ENCODE data around the gene CORO2A.
"Not testable (repeated sequence)": the region's sequence is repeated elsewhere in the genome, so short reads cannot be mapped to it uniquely, and the experiment has no call there.

CORO2A gene

DNA sequence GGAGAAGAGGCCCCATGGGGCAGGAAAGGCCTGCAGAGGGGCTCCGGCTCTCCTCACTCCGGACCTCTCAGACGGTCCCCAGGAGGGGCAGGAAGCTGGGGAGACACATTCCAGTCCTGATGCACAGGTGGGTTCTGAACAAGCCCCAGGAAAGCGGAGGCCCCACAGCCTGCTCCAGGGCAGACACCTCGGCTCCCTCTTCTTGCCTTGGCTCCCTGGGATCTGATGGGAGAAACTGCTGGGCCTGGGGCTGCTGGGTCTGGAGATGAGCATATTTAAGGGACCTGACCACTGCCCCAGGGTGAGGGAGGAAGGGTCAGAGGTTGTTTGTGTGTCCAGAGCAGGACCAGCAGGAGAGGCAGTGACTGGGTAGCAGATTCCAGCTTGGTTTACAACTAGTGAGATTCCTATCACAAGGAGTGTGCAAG, 1.2 kb downstream of the CORO2A start:
- DNase-seq (ENCODE audit: low read depth, low spot score) = no peak

- no peak for DNase-seq (ENCODE audit: low read depth, low spot score)
Observed at GRCh38 chr9:98190757-98191105, 1.7 kb downstream of the CORO2A start.

DNA sequence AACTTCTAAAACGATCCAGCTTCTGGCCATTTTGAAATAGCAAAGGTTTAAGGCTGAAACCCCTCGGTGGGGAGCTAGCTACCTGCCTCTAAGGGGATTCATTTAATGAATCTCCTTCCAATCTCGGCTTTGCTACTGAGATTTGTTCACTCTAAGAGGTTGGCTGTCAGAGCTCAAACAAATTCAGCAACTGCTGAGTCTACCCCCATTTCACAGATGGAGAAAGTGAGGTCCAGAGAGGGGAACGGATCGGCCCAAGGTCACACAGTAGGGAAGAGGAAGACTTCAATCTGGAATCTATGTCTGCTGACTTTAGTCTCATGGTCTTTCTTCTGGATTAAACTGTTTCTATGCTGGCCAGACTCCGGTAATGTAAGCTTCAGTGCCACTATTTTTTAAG, 3.0 kb downstream of the CORO2A start:
- DNase-seq (ENCODE audit: low read depth, low spot score) = no peak

DNA sequence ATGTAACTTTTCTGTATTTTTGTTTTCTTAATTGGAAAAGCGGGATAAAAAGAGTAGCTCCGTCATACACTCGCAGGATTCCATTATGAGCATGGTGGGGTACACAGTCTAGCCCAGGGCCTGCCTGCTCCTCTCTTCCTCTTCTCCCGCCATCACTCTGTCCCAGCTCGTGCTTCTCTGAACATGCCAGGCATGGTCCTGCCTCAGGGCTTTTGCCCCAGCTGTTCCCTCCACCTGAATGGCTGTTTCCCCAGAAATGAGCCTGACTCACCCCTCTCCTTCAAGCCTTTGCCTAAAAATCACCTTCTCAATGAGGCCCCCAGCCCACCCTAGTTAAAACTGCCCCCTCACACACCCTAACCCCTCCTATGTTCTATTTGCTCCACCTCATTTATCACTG, 4.5 kb downstream of the CORO2A start:
- no peak for DNase-seq (ENCODE audit: low read depth, low spot score)

- no peak for DNase-seq (ENCODE audit: low read depth, low spot score)
Observed at GRCh38 chr9:98186236-98186635, 6.2 kb downstream of the CORO2A start.

GRCh38 chr9:98185611-98186171, 6.7 kb downstream of the CORO2A start:
- DNase-seq (ENCODE audit: low read depth, low spot score) = no peak

DNA sequence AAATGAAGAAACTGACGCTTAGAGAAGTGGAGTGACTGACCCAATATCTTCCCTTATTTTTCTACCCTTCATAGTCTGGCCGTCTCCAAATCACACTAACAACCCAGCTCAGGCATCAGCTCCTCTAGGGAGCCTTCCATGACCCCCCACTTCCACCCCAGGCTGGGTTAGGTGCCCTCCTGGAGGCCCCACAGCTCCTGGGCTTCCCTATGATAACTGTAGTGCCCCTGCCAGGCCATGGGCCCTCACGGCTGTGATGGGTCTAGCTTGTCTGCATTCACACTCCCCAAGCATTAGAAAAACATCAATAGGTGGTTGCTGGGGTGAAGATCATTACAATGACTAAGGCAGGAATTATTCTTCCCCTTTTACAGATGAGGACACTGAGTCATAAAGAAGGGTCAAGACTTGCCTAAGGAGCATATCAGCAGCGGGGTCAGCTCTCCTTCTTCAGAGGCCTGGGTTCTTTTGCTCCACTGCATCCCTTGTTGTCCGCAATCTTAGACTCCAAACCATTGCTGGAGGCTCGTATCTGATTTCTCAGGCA, 7.3 kb downstream of the CORO2A start:
- no peak for DNase-seq (ENCODE audit: low read depth, low spot score)

GRCh38 chr9:98184326-98184725, 8.1 kb downstream of the CORO2A start:
- DNase-seq (ENCODE audit: low read depth, low spot score) = no peak

DNA sequence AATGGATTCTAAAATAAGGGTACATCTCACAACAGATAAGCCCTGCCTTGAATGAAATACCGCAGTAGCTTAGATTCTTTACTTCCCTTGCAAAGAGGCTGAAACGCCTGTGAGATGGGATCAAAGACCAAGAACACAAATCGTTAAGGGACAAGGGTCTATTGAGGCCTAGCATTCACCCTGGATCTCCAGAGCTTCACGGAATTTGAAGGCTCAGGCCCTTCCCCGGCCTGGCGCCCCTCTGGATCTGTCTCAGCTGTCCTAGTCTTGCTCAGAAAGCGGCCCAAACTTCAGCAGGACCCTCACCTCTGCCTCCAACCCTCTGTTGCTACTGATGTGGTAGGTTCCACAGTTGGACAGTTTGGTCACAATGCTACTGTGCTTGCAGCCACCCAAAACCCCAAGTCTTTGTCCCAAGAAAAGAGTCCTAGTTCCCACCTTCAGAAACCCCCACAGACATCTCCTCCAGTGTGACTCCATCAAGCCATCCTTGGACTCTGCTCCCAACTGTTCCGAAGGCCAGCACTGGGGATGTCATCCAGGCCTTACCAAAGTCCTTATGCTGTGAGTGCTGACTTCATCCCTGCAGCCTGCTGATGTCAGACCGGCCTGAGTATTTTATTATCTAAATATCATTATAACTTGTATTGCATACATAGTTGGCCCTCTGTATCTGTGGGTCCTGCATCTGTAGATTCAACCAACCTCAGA, 9.4 kb downstream of the CORO2A start:
- no peak for DNase-seq (ENCODE audit: low read depth, low spot score)

GRCh38 chr9:98182069-98182820, 10.2 kb downstream of the CORO2A start:
- DNase-seq (ENCODE audit: low read depth, low spot score) = no peak

GRCh38 chr9:98181746-98182068, 10.7 kb downstream of the CORO2A start:
- DNase-seq (ENCODE audit: low read depth, low spot score) = no peak

- DNase-seq (ENCODE audit: low read depth, low spot score) = no peak
Observed at GRCh38 chr9:98180996-98181395, 11.4 kb downstream of the CORO2A start.

DNA sequence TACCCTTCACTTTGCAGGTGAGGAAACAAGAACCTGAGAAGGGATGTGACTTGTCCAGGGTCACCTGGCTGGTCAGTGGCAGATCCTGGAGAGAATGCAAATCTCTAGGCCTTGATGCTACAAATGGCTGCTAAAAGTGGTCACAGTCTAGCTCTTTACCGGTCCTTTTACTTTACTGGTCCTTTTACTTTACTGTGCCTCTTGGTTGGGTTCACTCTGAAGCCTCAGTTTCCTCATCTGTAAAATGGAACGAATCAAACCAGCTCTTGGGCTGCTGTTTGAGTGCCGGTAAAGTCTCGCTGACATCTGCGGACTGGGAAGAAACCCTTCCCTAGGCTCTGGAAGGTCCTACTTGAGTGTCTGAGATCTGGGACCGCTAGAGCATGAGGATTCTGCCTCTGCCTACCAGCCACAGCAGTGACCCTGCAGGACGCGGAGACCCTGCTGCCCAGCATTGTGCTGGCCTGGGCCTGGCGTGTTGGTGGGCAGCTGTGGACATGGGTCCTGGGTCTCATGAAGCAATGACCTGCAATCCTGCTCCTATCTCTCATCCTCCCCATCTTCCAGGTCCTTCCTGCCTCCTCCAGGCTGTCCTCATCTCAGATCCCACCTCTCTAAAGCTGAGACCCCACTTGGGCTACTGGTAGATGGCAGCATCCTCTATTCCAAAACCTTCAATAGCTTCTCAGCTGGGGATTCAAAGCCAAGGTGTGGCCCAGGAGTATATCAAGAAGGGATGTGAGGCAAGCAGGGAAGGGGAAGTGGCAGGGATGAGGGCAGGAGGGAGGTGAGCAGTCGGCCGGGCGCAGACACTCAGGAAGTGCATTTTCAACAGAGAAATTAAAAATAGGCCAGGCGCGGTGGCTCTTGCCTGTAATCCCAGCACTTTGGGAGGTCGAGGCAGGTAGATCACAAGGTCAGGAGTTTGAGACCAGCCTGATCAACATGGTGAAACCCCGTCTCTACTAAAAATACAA, 13.3 kb downstream of the CORO2A start:
- DNase-seq (ENCODE audit: low read depth, low spot score) = no peak

DNA sequence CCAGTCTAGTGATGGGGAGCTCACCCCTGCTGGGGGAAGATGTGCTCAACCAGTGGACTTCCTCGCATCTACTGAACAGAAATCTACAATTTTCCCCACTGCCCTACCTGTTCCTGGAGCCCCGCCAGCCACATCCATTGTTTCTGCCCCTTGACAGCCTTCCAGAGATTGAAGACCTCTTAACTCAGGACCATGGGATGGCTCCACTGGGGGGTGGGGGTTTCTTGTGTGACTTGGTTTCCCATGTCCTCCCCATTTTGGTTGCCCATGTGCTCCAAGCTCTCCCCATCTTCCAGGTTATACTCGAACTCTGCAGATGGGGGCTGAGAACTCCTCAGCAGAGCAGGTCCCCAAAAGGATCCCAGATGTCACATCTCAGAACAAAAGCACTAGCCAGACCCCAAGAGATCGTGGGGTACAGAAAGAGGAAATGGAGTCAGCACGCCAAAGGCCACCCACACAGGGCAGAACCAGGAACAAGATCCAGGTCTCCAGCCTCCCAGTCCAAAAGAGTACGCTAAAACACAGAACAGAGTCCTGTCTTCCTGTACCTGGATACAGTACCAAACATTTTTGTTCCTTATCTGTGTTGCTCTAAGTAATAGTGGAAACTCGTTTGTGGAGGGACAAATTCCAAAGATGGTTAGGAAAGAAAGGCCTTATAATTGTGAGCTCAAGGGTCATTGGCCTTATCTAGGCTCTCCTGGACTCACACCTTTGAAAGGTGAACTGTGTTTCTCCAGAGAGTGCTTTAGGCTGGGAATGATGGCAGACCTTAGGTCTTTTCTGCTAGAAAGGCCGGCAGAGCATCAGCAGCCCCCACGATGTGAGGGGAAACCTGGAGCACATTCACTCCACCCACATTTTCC, 15.8 kb downstream of the CORO2A start:
- DNase-seq (ENCODE audit: low read depth, low spot score) = no peak

GRCh38 chr9:98175762-98176161, 16.7 kb downstream of the CORO2A start:
- no peak for DNase-seq (ENCODE audit: low read depth, low spot score)

DNA sequence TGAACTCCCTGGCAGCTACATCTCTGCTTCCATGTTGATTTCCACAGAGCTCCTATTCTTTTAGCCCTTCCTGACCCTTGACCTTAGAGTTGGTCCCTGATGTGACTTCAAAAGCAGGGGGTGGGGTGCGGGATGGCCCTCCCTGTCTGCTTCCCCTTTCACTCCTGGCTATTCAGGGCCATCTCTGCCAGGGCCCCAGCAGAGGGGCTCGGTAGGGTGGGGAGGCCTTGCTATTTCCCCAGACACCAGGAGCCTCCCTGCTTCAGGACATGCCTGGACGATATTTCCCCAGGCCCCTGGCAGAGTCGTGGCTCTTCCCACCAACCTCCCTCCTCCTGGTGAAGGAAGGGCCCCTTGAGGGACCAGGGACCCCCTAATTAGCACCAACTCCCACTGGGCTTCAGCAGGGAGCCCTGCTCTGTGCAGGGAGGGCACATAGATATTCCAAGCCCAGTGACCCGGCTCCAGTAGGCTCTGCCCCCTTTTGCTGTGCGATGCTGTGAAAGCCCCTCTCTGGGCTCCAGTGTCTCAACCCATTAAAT, 17.3 kb downstream of the CORO2A start:
- no peak for DNase-seq (ENCODE audit: low read depth, low spot score)

- not testable (repeated sequence) for DNase-seq (ENCODE audit: low read depth, low spot score)
Observed at GRCh38 chr9:98174502-98174918, 17.9 kb downstream of the CORO2A start.

- DNase-seq (ENCODE audit: low read depth, low spot score) = no peak
Observed at GRCh38 chr9:98173181-98173580, 19.3 kb downstream of the CORO2A start.

DNA sequence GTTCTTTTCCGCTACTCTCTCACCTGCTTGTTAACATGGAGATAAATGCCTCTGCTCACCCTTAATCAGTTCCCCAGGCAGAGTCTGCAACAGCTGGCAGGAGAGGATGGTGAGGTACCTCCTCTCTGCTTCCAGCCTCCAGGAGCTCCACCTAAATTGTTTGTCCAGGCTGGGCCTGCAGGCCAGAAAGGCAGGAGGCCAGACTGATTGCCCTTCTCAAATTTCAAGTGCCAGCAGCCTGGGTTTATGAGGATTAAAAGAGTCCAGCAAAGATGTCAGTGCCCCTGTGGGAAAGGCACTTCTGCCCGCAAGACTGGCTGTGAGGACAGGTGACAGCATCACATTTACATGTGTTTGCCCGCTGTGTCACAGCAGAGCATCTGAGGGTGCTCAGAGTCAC, 19.8 kb downstream of the CORO2A start:
- no peak for DNase-seq (ENCODE audit: low read depth, low spot score)

DNA sequence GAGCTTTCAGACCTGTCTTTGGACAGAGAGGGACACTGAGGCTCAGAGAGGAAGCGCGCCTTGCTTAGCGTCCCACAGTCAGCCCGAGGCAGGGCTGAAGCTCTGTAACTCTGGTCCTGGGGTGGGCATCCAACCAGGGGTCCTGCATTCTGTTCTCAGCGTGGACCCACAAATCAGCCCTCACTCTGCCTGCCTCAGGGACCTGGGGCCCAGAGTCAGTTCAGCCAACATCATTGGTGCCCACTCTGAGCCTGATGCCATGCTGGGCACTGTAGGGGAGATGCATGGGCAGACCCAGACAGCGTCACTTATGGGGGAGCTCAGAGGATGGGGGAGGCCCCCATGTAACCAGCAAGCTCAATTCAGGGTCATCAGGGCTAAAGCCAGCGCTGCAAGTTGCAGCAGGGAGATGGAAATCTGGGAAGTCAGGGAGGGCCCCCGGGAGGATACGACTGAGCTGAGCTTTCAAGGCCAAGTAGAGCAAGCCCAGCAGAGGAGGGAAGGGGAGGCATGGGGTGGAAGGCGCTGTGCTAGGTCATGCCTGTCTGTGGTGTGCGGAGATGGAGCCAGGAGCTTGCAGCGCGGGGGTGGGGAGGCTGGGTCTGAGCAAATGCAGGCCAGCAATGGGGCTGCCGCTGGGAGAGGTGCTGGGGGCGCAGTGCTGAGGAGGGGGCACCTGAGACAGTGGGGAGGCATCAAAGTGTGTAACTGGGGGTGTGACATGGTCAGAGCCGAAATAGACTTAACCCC, 21.1 kb downstream of the CORO2A start:
- no peak for DNase-seq (ENCODE audit: low read depth, low spot score)

Measured in activated CD4-positive, CD25-positive, alpha-beta regulatory T cell treated with anti-CD3 and anti-CD28 coated beads, Interleukin-2, amount 50 U/mL, for 16 hours (primary cell).